ENCODE measurements around the gene DNAH3.
A peak's percentile ranks its signal among the peaks of the same experiment; 100 is the strongest.

DNAH3 gene

DNA sequence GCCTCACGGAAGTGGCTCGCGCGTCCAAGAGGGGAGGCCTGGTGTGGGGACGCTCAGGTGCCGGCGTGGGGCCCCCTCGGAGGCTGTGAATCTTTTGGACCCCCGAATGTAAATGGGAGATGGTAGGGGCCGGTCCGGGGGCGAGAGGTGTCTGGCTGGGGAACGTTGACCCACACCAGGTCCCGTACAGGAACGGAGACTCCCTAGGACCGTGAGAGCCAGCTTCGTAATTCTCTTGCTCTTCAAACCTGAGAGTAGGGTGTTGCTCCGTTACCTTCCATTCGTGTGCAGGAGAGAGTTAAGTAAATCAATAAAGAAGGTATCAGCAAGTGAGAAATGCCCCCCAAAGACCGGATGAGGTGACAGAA lies 249.6 kb downstream of the DNAH3 start:
- DNase-seq, result no peak

DNA sequence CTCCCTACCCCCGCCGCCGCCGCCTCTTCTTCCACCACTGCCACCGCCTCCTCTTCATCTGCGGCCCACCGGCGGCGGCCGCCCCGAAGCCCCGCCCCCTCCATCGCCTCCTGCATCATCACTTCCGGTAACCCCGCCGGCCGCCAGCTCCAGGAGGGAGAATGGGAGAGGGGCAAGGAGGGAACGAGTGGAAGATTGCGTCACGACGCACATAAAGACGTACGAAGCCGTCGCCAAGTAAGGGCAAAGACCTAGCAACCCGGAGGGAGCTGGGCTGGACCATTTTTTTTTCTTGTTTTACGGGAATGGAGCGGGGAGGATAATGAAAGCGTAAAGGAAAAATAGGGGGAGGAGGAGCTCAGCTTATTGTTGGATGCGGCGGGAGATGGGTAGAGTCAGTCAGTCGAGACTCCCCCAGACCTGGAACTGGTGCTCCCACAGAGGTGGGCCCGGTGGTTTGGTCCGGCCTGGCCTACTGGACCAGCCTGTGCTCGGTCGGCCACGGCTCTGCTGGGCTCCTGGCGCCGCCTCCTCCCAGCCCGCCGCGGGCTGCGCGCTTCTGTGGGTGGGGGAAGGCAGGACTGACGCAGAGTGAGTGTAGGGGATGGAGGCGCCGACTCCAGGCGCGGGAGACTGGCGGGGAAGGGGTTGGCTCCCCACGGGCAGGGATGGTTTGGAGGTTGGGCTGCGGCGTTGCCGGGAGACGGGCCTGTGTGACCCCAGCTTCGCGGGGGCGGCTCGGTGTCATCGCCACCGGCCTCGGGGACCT lies 250.2 kb downstream of the DNAH3 start, which contains the start of the genes DCUN1D3 and LYRM1:
Gene DCUN1D3 (minus strand): TSS at position 60 of the 769 bp plus-strand sequence. CDS start 37,820 bp downstream, outside the sequence.
Gene LYRM1 (plus strand): TSS at position 473 of the 769 bp plus-strand sequence. CDS start 14,785 bp downstream, outside the sequence.
- peak; percentile 92 for DNase-seq

DNA sequence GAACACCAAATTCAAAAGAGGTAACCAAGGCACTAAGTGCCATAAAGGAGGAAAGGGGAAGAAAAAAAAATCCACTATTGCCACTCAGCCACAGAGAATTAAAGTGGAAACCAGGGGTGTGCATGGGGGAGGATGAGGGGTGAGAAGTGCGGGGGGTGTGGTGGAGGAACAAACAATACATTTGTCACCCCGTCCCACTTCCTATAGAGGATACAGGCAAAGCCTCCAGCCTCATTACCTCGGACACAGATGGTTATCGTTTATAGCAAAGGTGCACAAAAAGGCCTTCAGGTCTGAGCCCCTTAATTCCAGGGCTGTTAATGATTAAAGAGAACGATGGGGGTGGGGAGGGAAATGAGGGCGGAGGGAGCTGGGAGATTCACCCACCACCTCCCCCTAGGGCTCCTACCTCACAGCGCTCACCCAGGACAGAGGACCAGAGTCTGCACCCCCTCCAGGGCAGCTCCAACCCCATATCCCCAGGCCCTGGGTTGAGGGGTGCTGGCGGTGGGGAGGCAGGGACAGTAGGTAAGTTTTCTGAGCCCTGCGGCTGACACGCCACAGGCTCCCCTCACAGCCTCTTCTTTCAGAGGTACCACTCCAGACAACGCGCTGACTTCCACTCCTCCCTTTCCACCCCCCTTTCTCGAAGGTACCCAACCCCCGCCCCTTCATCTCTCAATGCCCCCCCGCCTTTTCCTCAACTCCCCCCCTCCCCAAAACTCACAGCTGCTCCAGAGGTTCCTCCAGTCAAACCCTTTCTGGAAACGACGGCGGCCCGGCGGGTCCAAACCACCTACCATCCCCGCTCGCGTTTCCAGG lies 251.0 kb downstream of the DNAH3 start:
- no peak for DNase-seq

DNA sequence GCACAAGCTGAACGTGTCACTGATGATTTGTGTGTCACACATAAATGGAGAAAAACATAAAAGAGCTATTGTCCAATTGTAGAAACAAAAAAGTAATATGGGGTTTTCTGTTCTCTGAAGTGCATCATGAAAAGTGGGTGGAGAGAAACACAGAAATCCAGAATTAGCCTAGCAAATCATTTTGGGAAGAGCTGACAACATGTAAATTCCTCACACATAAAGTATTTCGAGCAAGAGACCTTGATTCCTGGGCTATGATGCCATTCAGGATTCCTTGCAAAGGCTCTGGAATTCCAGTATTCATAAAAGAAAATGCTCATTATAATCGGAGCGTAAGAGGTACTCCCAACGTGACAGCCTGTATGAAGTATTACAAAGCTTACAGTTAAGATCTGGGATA lies 251.6 kb downstream of the DNAH3 start:
- DNase-seq, result no peak

DNA sequence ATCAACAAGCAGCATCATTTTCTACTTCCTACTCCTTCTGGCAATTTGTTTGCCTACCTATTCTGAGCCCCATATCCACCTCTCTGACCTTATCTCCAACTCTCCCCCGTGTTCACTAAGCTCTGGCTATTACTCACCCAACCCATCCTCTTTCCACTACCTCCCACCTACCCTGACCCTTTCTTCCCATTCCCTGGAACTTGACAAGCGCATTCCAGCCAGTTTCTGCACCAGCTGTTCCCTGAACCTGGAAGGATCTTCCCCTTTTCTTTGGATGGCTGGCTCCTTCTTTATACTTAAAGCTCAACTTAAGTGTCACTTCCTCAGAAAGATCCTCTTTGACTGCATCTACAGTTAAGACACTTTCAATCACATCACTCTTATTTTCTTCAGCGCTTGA lies 252.7 kb downstream of the DNAH3 start:
- no peak for DNase-seq

DNA sequence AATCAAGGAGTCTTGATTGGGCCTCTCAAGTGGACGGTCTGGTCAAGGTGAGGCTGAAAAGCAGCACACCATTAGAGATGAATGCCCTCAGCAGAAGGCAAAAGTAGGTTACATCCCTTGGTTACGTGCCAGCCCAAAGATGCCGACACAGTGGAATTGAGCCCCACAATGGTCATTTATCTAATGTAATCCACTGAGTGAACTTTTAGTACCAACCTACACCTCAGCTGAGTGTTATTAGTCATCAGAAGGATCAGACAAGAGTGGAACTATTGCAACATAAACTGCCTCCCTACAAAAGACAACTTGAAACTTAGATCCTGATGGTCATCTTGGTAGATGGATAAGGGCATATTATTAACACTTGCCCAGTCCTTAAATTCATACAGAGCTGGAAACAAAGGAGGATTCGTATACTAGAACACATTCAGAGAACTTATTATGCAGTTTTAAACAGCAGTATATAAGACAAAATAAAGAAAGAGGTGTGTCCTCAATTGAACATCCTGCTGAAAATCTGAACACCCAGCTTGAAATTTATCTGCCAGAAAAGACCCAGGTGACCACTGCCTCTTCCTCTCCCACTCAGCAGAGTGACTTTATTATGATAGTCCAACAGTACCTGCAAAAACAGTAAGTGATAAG lies 253.3 kb downstream of the DNAH3 start:
- no peak for DNase-seq

DNA sequence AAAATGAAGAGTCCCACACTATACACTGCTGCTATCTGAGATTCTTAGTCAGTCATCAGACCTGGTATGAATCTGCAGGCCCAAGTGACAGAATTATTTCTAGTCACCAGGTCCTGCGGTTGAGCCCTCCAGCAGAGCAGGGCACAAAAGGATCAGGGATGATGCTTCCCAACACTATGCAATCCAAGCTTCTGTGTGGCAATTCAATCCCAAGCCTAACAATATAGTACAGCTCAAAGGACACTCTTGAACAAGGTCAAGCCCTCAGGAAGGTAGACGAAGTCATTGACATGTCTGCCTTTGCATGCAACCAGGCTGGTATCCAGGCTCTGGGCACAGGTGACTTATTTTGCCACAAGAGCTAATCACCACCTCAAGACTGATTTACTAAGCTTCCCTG lies 256.3 kb downstream of the DNAH3 start:
- DNase-seq, result no peak

DNA sequence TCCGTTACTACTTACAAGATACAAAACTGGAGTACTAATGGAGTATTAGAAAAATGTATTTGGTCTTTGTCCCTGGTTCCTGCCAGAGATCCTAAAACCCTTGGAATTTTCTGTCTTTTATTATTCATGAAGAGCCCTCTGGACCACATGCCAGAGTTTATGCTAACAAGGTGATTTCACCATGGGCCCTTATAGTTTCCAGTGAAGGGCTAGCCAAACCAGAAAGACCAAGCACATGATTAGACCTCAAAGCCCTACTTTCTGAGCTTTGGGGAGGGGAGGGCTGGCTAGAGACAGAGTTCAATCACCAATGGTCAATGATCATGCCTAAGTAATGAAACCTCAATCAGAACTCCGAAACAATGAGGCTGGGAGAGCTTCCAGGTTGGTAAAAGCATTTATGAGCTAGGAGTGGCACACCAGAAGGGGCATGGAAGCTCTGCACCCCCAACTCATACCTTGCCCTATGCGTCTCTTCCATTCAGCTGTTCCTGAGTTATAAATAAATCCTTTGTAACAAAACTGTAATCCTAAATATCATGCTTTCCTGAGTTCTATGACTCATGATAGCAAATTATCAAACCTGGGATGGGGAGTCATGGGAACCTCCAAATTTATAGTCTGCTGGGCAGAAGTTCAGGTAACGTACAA lies 260.9 kb downstream of the DNAH3 start:
- DNase-seq, result no peak

DNA sequence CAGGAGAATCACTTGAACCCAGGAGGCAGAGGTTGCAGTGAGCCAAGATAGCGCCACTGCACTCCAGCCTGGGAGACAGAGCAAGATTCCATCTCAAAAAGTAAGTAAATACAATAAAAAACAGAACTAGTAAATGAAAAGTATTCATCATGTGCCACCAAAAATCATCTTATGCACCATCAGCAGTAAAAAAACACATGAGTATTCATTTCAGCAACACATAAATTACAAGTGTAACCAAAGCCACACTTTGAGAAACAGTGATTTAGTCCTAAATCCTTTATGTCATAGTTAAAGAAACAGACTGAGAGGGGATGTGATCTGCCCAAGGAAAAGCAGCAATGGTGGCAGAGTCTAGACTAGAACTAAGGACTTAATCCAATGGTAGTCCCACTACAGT lies 263.4 kb downstream of the DNAH3 start:
- DNase-seq, result no peak

DNA sequence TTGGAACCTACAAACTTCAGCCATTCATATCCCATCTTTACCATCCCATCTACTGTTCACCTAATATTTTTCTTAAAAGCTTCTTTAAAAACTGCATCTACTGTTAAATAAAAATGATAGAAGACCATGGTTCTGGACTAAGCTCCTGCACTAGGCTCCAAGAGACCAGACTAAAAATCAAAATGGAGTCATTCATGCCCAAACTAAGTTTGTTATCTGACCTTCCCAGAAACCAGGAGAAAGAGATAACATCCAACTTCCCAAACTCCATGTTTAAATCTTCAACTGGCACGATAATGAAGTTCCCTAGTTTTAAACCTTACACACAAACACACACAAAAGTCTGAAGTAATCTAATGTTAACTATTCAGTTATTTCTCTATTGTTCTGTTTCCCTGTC lies 264.3 kb downstream of the DNAH3 start:
- DNase-seq, result no peak

DNA sequence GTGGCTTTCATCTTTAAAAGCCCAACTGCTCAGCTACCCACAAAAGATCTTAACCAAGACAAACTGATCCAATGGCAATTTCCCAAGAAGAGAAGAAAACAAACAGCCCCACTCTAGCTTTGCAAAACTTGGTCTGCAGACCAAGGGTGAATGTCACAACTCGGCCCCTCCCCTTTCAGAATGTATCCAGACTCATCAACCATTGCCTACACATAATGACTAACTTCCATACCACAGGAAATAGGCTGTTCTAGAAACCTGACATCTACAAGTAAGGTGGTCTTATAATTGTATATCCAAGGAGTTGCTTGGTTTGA lies 266.4 kb downstream of the DNAH3 start:
- no peak for DNase-seq

DNA sequence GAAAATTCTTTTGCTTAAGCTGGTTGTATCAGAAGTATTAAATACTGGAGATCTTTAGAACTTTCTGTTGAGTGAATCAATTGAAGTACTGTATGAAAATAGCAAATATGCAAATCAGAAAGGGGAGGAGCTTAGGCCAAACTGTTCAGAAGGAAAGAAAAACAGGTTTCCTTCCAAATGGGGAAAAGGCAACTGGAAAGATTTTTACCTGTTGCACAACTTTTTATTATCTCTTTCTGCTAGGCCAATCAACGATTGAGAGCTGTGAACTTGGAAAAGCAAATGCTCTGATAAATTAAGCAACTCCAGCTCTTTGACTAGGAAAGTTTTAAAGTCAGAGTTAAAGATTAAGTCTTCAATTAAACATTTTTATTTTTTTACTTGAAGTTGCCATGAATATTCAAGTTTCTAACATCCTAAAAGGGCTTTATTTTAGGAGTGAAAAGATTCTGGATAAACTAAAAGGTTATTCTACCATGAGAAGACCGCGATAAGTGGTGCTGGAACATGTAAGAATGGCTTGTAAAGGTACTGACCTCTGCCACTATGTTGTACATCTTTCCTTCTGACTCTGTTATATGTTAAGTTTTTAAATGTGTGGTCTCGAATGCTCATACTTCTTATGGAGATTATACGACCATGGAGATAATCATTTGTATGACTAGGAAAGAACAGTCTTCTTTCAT lies 266.9 kb downstream of the DNAH3 start:
- no peak for DNase-seq
